Trophoblast cell (in vitro differentiated cells and primary cell): ENCODE measurements around the gene ABCC8.

Source experiments
- DNase-seq, 2 donors: peaks; one replicate each; pipeline ENCODE4 v3.0.0-alpha.2; 2016
- H2AFZ ChIP-seq: 2 replicates; pipeline ENCODE4 v1.6.1; 2013; ENCODE audit warnings: low read length, moderate library complexity, mild to moderate bottlenecking; ENCODE audit not compliant: insufficient read depth, poor library complexity
- H2AK5ac ChIP-seq: 2 replicates; pipeline ENCODE4 v1.6.1; 2013; ENCODE audit warnings: mild to moderate bottlenecking, low read length
- H2BK120ac ChIP-seq: 2 replicates; pipeline ENCODE4 v1.6.1; 2013; ENCODE audit warnings: low read length, mild to moderate bottlenecking, moderate library complexity; ENCODE audit not compliant: insufficient read depth, poor library complexity
- H2BK12ac ChIP-seq: 2 replicates; pipeline ENCODE4 v1.6.1; 2013; ENCODE audit warnings: mild to moderate bottlenecking, low read length, moderate library complexity
- H2BK5ac ChIP-seq: 2 replicates; pipeline ENCODE4 v1.6.1; 2013; ENCODE audit warnings: low read length, low read depth, moderate library complexity, mild to moderate bottlenecking; ENCODE audit not compliant: poor library complexity
- H3K14ac ChIP-seq: 2 replicates; pipeline ENCODE4 v1.6.1; 2013; ENCODE audit warnings: mild to moderate bottlenecking, low read length
- H3K18ac ChIP-seq: 2 replicates; pipeline ENCODE4 v1.6.1; 2013; ENCODE audit warnings: mild to moderate bottlenecking, low read length
- H3K23ac ChIP-seq: 2 replicates; pipeline ENCODE4 v1.6.1; 2013; ENCODE audit warnings: low read length
- H3K27ac ChIP-seq: 2 replicates; pipeline ENCODE4 v1.5.1; 2013; ENCODE audit warnings: low read depth, mild to moderate bottlenecking, inconsistent platforms, low read length, moderate library complexity
- H3K27me3 ChIP-seq: 2 replicates; pipeline ENCODE4 v1.6.1; 2013; ENCODE audit warnings: inconsistent platforms, mild to moderate bottlenecking, low read length, moderate library complexity; ENCODE audit not compliant: insufficient read depth
- H3K36me3 ChIP-seq, 2 experiments: 1 replicate in 1 of 2; 2 replicates in 1 of 2; pipeline ENCODE4 v1.6.1; 2013; ENCODE audit warnings: low read length in 2 of 2, mild to moderate bottlenecking in 2 of 2, moderate library complexity in 1 of 2; ENCODE audit not compliant: insufficient read depth in 2 of 2, control insufficient read depth in 1 of 2
- H3K4ac ChIP-seq: 2 replicates; pipeline ENCODE4 v1.6.1; 2013; ENCODE audit warnings: low read depth, mild to moderate bottlenecking, low read length, moderate library complexity
- H3K4me1 ChIP-seq, 2 experiments: 1 replicate in 1 of 2; 2 replicates in 1 of 2; pipeline ENCODE4 v1.6.1; 2013; ENCODE audit warnings: low read length in 2 of 2, mild to moderate bottlenecking in 2 of 2, moderate library complexity in 1 of 2; ENCODE audit not compliant: insufficient read depth in 2 of 2, control insufficient read depth in 1 of 2
- H3K4me2 ChIP-seq: 2 replicates; pipeline ENCODE4 v1.6.1; 2013; ENCODE audit warnings: inconsistent platforms, mild to moderate bottlenecking, low read length, moderate library complexity
- H3K4me3 ChIP-seq: 2 replicates; pipeline ENCODE4 v1.5.1; 2013; ENCODE audit warnings: mild to moderate bottlenecking, low read depth, low read length, inconsistent platforms
- H3K79me1 ChIP-seq: one replicate; pipeline ENCODE4 v1.6.1; 2013; ENCODE audit warnings: low read length
- H3K79me2 ChIP-seq: 2 replicates; pipeline ENCODE4 v1.6.1; 2013; ENCODE audit warnings: low read length, mild to moderate bottlenecking; ENCODE audit not compliant: control insufficient read depth, insufficient read depth, poor library complexity
- H3K9ac ChIP-seq: 2 replicates; pipeline ENCODE4 v1.6.1; 2013; ENCODE audit warnings: mild to moderate bottlenecking, low read length
- H3K9me3 ChIP-seq: 2 replicates; pipeline ENCODE4 v1.6.1; 2013; ENCODE audit warnings: low read depth, mild to moderate bottlenecking, control low read depth, inconsistent platforms, low read length; ENCODE audit not compliant: insufficient read depth
- H4K12ac ChIP-seq: 2 replicates; pipeline ENCODE4 v1.6.1; 2013; ENCODE audit warnings: low read depth, mild to moderate bottlenecking, low read length, moderate library complexity
- H4K8ac ChIP-seq: 2 replicates; pipeline ENCODE4 v1.6.1; 2013; ENCODE audit warnings: low read depth, mild to moderate bottlenecking, low read length, moderate library complexity
- H4K91ac ChIP-seq: one replicate; pipeline ENCODE4 v1.6.1; 2013; ENCODE audit warnings: low read depth, mild to moderate bottlenecking, low read length, moderate library complexity
- WGBS: extraction: QIAGEN DNeasy Blood & Tissue Kit; methylation state at CpG from one replicate; pipeline ENCODE4 v1.1.7; 2013; ENCODE audit warnings: missing lambda C conversion rate; ENCODE audit not compliant: insufficient read length, insufficient coverage; ENCODE audit errors: extremely low coverage; 5-methylcytosine and 5-hydroxymethylcytosine counted together

ABCC8 gene

GRCh38 chr11:17383461-17383860 lies 93.2 kb downstream of the ABCC8 start:
- Histone ChIP-seq H3K18ac (no peak overlapping the region), H3K4me2 (no peak overlapping the region), H3K79me2 (no peaks in the 10 kb centered on the region), H4K91ac (no peak overlapping the region), H3K4me3 (no peak overlapping the region), H3K4me1 (no peaks in the 10 kb centered on the region), H3K14ac (no peak overlapping the region), H2BK5ac (no peak overlapping the region), H3K4ac (no peak overlapping the region), H3K9ac (no peak overlapping the region), H2AK5ac (no peak overlapping the region), H3K27me3 (no peaks in the 10 kb centered on the region), H2BK12ac (no peak overlapping the region), H3K36me3 (no peaks in the 10 kb centered on the region), H3K27ac (no peak overlapping the region), H3K9me3 (peaks cover 5% of the 10 kb centered on the region), H4K12ac (no peak overlapping the region), H4K8ac (no peak overlapping the region), H2BK120ac (no peak overlapping the region), H3K79me1 (no peaks in the 10 kb centered on the region), H3K23ac (no peak overlapping the region), H2AFZ (no peak overlapping the region)
- DNase-seq = peak; percentile 11 to 31
- WGBS = no CpG with 5 or more reads among the region's 1 CpG

GRCh38 chr11:17382046-17382728 lies 94.5 kb downstream of the ABCC8 start:
- Histone ChIP-seq H3K23ac (no peak overlapping the region), H3K4me2 (no peak overlapping the region), H2BK120ac (no peak overlapping the region), H2AK5ac (no peak overlapping the region), H3K9ac (no peak overlapping the region), H3K4me1 (no peaks in the 10 kb centered on the region), H3K9me3 (peaks cover under 1% of the 10 kb centered on the region), H3K27ac (no peak overlapping the region), H3K27me3 (no peaks in the 10 kb centered on the region), H3K14ac (no peak overlapping the region), H2AFZ (no peak overlapping the region), H3K4me3 (no peak overlapping the region), H2BK5ac (no peak overlapping the region), H3K79me2 (no peaks in the 10 kb centered on the region), H4K91ac (no peak overlapping the region), H3K18ac (no peak overlapping the region), H3K36me3 (no peaks in the 10 kb centered on the region), H3K4ac (no peak overlapping the region), H4K12ac (no peak overlapping the region), H2BK12ac (no peak overlapping the region), H4K8ac (no peak overlapping the region), H3K79me1 (no peaks in the 10 kb centered on the region)
- DNase-seq = no peak
- WGBS = no CpG with 5 or more reads among the region's 8 CpGs

DNA sequence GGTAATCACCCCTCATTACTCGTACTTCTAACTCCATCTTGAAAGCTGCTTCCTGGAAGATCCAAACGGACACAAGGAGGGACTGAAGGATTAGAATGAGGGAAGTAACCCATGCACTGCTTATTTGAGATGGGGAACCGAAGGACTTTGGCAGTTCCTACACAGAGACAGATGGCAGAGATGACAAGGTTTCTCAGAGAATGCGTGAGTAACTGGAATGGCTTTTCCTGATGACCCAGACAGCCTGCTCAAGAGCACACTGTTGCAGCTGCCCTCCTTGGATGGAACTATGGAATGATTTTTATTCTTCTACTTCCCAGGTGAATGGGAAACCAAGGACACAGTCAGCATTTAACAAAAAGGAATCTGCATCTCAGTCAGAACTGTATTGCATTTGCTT lies 95.5 kb downstream of the ABCC8 start:
- H3K27me3 ChIP-seq = no peaks in the 10 kb centered on the region
- no peak overlapping the region for H2BK12ac ChIP-seq
- H2AFZ ChIP-seq = no peak overlapping the region
- no peak overlapping the region for H3K9ac ChIP-seq
- no peaks in the 10 kb centered on the region for H3K4me1 ChIP-seq
- no peaks in the 10 kb centered on the region for H3K79me1 ChIP-seq
- no peak overlapping the region for H4K12ac ChIP-seq
- no peak overlapping the region for H3K4ac ChIP-seq
- no peak overlapping the region for H2BK5ac ChIP-seq
- H3K23ac ChIP-seq = no peak overlapping the region
- H3K14ac ChIP-seq = no peak overlapping the region
- H3K79me2 ChIP-seq = no peaks in the 10 kb centered on the region
- no peaks in the 10 kb centered on the region for H3K36me3 ChIP-seq
- H3K9me3 ChIP-seq = peaks cover 2% of the 10 kb centered on the region
- H2AK5ac ChIP-seq = no peak overlapping the region
- no peak overlapping the region for H2BK120ac ChIP-seq
- no peak overlapping the region for H4K8ac ChIP-seq
- WGBS = no CpG with 5 or more reads among the region's 4 CpGs
- peak in 1 of 2 donors; percentile 40 for DNase-seq
- no peak overlapping the region for H3K18ac ChIP-seq
- H4K91ac ChIP-seq = no peak overlapping the region
- no peak overlapping the region for H3K27ac ChIP-seq
- H3K4me2 ChIP-seq = no peak overlapping the region
- no peak overlapping the region for H3K4me3 ChIP-seq

- Histone ChIP-seq H3K14ac (no peak overlapping the region), H2AK5ac (no peak overlapping the region), H3K18ac (no peak overlapping the region), H3K27ac (no peak overlapping the region), H3K4ac (no peak overlapping the region), H3K9me3 (peaks cover 2% of the 10 kb centered on the region), H2AFZ (no peak overlapping the region), H4K12ac (no peak overlapping the region), H2BK12ac (no peak overlapping the region), H3K27me3 (no peaks in the 10 kb centered on the region), H3K36me3 (no peaks in the 10 kb centered on the region), H2BK5ac (no peak overlapping the region), H2BK120ac (no peak overlapping the region), H3K4me1 (no peaks in the 10 kb centered on the region), H3K23ac (no peak overlapping the region), H4K91ac (no peak overlapping the region), H3K4me2 (no peak overlapping the region), H3K79me2 (no peaks in the 10 kb centered on the region), H3K9ac (no peak overlapping the region), H3K79me1 (no peaks in the 10 kb centered on the region), H3K4me3 (no peak overlapping the region), H4K8ac (no peak overlapping the region)
- no peak for DNase-seq
- WGBS = no CpG with 5 or more reads among the region's 7 CpGs
These were observed 97.1 kb downstream of the ABCC8 start for GRCh38 chr11:17379383-17380180.
